ENCODE measurements around the gene SHISA9. TPM values are rescaled to one million over a fixed set of nuclear protein-coding genes. Genes with fewer than 3 reads are reported as not detected.

SHISA9 gene
- total and polyA plus RNA-seq, 2 of the 4 experiments (the other 2 are of a cell fraction): under 0.01 TPM; not detected in 1

DNA sequence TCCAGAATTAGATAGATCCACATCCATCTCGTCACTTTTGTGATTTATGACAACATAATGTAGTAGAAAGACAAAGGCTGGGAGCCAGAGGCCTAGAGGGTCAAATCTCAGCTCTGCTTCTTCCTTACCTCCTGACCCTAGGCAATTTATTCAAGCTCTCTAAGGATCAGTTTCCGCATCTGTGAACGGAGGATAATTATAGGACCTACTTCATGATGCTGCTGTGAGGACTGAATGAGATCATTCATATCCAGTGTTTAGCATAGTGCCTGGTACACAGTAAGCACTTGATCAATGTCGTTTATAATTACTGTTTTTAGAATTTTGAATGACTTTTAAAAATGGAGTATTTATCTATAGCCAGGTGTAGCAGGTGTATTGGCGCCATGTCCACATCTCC lies 128.4 kb downstream of the SHISA9 start:
- POLR2A ChIA-PET (ENCODE audit: unreplicated experiment): no interaction called here

More for the DNA sequence above, 128.4 kb downstream of the SHISA9 start:
- Histone ChIP-seq H3K4ac (ENCODE audit: low read depth, low read length) (no peak overlapping the region), H3K79me1 (ENCODE audit: low read depth in 1 of 2, low read length in 2 of 2) (no peaks in the 10 kb centered on the region), H4K8ac (ENCODE audit: low read depth in 2 of 2, low read length in 2 of 2) (no peak overlapping the region), H2BK15ac (ENCODE audit: low read depth, low read length) (no peak overlapping the region), H2AK5ac (ENCODE audit: low read depth, low read length) (no peak overlapping the region), H4K20me1 (ENCODE audit: insufficient read depth, low read length) (no peaks in the 10 kb centered on the region), H3K4me1 (ENCODE audit: control insufficient read depth, insufficient read depth, low read length) (no peaks in the 10 kb centered on the region), H4K5ac (ENCODE audit: low read depth, low read length) (no peak overlapping the region), H3K27ac (ENCODE audit: insufficient read depth, low read length) (no peak overlapping the region), H3K14ac (replicated peaks; ENCODE audit: low read depth, low read length) (no peak overlapping the region), H2BK5ac (ENCODE audit: low read depth, low read length, poor library complexity, severe bottlenecking) (no peak overlapping the region), H3K18ac (ENCODE audit: low read depth, low read length) (no peak overlapping the region), H3K27me3 (ENCODE audit: control insufficient read depth, insufficient read depth, low read length) (no peaks in the 10 kb centered on the region), H2BK120ac (ENCODE audit: low read depth, low read length) (no peak overlapping the region), H3K23ac (ENCODE audit: low read depth, low read length) (no peak overlapping the region), H2AFZ (replicated peaks; ENCODE audit: low read length, poor library complexity) (no peak overlapping the region), H3K4me3 (ENCODE audit: insufficient read depth, low read depth, low read length) (no peak overlapping the region), H3K56ac (ENCODE audit: extremely low read depth, insufficient read depth, low read length) (no peak overlapping the region), H3K9me3 (ENCODE audit: control insufficient read depth, insufficient read depth, low read length) (peaks cover 10% of the 10 kb centered on the region), H3K4me2 (ENCODE audit: low read depth, low read length) (no peak overlapping the region), H3K36me3 (ENCODE audit: control insufficient read depth, insufficient read depth, low read length) (no peaks in the 10 kb centered on the region), H2BK20ac (ENCODE audit: low read depth, low read length) (no peak overlapping the region), H3K9me1 (ENCODE audit: insufficient read depth, low read length) (no peaks in the 10 kb centered on the region), H3K9ac (ENCODE audit: low read depth, low read length) (no peak overlapping the region), H4K91ac (ENCODE audit: insufficient read depth, low read depth, low read length) (no peak overlapping the region), H2AK9ac (replicated peaks; ENCODE audit: low read depth, low read length, poor library complexity) (no peak overlapping the region)
- CTCF ChIA-PET: no interaction called here
- in situ Hi-C loops (cut with MboI; ENCODE audit: low sequenced_read_pairs): no loop called here
- intact Hi-C loops (cut with micrococcal nuclease): no loop called here
- WGBS, 2 experiments (ENCODE audit: extremely low coverage in 2 of 2, insufficient read length in 1 of 2): no CpG with 5 or more reads among the region's 5 CpGs
- dilution Hi-C loops (cut with HindIII; ENCODE audit: low sequenced_read_pairs, unreplicated experiment): no loop called here
- no TSS peak for BruUV-seq (replicated peaks)
- TF ChIP-seq MXI1 (IDR thresholded peaks at IDR 0.05; ENCODE audit: borderline replicate concordance, low read depth, low read length) (no peak), FOS (IDR thresholded peaks at IDR 0.05; ENCODE audit: low read depth, low read length) (no peak), BHLHE40 (IDR thresholded peaks at IDR 0.05; ENCODE audit: low read depth, low read length) (no peak), NFE2L2 (IDR thresholded peaks at IDR 0.05; ENCODE audit: low read depth, low read length) (no peak), MAFK (IDR thresholded peaks at IDR 0.05; ENCODE audit: low read depth, low read length) (no peak), RAD21 (IDR thresholded peaks at IDR 0.05; ENCODE audit: low read length) (no peak), CHD1 (IDR thresholded peaks at IDR 0.05; ENCODE audit: low read depth, low read length) (no peak), SMC3 (IDR thresholded peaks at IDR 0.05; ENCODE audit: low read depth, low read length) (no peak), CEBPB (IDR thresholded peaks at IDR 0.05; ENCODE audit: low read depth, low read length) (no peak), RFX5 (IDR thresholded peaks at IDR 0.05; ENCODE audit: low read depth, low read length) (no peak), MAZ (IDR thresholded peaks at IDR 0.05; ENCODE audit: borderline replicate concordance, low read depth, low read length) (no peak), RCOR1 (IDR thresholded peaks at IDR 0.05; ENCODE audit: insufficient replicate concordance, low read length) (no peak)
- TF ChIP-seq, protein P1, sequence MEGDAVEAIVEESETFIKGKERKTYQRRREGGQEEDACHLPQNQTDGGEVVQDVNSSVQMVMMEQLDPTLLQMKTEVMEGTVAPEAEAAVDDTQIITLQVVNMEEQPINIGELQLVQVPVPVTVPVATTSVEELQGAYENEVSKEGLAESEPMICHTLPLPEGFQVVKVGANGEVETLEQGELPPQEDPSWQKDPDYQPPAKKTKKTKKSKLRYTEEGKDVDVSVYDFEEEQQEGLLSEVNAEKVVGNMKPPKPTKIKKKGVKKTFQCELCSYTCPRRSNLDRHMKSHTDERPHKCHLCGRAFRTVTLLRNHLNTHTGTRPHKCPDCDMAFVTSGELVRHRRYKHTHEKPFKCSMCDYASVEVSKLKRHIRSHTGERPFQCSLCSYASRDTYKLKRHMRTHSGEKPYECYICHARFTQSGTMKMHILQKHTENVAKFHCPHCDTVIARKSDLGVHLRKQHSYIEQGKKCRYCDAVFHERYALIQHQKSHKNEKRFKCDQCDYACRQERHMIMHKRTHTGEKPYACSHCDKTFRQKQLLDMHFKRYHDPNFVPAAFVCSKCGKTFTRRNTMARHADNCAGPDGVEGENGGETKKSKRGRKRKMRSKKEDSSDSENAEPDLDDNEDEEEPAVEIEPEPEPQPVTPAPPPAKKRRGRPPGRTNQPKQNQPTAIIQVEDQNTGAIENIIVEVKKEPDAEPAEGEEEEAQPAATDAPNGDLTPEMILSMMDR (conservative IDR thresholded peaks at IDR 0.05; ENCODE audit: low read depth, low read length): no peak
- TF ChIP-seq, protein P2, sequence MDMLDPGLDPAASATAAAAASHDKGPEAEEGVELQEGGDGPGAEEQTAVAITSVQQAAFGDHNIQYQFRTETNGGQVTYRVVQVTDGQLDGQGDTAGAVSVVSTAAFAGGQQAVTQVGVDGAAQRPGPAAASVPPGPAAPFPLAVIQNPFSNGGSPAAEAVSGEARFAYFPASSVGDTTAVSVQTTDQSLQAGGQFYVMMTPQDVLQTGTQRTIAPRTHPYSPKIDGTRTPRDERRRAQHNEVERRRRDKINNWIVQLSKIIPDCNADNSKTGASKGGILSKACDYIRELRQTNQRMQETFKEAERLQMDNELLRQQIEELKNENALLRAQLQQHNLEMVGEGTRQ (IDR thresholded peaks at IDR 0.05; ENCODE audit: low read depth, low read length): no peak
- TF ChIP-seq, protein P3, sequence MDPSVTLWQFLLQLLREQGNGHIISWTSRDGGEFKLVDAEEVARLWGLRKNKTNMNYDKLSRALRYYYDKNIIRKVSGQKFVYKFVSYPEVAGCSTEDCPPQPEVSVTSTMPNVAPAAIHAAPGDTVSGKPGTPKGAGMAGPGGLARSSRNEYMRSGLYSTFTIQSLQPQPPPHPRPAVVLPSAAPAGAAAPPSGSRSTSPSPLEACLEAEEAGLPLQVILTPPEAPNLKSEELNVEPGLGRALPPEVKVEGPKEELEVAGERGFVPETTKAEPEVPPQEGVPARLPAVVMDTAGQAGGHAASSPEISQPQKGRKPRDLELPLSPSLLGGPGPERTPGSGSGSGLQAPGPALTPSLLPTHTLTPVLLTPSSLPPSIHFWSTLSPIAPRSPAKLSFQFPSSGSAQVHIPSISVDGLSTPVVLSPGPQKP (IDR thresholded peaks at IDR 0.05; ENCODE audit: borderline replicate concordance, low read depth, low read length): no peak
- no peak for ATAC-seq (ENCODE audit: low read depth)
- DNase-seq: no peak
